HG02763 (cell line): ENCODE measurements around the gene TMEM144.
"Not testable (repeated sequence)": the region's sequence is repeated elsewhere in the genome, so short reads cannot be mapped to it uniquely, and the experiment has no call there.

Source experiments
- ATAC-seq: cut with Tn5 transposase; IDR thresholded peaks from one replicate; pipeline ENCODE4 v1.9.1; 2021; ENCODE audit warnings: mild to moderate bottlenecking, moderate library complexity; ENCODE audit not compliant: unreplicated experiment

Gene TMEM144

DNA sequence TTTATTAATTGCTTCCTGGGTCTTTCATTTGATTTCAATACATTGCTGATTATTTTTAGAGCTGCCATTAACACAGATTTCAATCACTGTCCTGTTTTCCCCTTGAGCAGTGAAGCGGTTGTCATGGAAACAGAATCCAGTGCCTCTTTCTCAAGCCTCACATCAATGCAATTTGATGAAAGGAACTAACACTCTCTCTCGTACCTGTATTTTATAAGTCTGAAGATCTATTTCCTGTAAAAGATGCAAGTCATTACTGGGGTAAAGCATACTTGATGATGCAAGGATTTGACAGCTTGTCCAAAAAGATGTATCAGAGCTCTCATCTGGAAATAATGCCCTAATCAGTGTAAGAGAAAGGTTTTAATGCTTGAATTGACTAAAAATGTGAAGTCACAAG, 19.6 kb upstream of the TMEM144 start:
- ATAC-seq, result no peak

DNA sequence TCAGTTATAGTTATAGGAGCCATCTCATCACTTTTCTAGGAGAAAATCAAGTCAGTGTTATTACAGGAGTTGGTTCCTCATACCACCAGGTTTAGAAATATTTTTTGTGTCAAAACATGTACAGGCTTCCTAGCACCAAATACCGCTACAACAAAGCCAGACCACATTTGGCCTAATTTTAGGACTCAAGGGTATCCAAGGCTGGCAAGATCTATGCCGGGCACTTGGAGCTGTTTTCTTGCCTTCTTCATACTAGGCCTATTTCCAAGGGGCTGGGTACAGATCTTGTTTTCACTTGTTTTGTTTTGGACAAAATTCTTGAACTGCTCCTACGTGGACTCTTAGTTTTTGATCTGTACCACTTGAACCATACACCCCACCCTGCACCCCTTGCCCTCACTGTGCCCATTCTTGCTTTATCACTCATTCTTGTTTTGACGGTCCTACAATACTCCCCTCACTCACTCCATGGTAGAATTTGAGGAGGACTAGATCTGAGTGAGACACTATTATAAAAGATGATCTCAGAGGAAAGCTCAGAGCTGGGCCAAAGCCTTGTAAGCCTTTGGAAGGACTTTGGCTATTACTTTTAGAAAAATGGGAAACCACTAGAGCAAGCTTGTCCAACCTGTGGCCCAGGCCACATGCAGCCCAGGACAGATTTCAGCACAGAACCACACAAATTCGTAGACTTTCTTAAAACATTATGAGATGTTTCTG, 17.7 kb upstream of the TMEM144 start:
- ATAC-seq, result no peak

DNA sequence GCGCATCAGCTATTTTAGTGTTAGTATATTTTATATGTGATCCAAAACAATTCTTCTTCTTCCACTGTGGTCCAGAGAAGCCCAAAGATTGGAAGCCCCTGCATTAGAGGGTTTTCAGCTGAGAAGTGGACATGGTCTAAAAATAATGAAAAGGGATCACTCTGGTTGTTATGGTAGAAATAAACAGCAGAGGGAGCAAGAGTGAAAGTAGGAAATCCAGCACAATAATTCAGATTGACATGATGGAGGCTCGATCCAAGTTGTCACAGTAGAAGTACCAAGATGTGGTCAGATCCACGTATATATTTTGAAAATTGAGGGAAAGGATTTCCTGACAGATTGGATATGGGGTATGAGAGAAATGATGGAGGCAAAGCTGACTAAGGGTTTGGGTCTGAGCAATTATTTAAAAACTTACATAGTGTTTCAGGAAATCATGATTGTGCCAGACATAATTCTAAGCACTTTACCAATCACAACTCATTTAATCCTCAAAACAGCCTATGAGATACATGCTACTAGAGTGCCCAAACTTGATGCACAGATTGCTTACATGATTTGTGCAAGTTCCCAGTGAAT, 17.0 kb upstream of the TMEM144 start:
- no peak for ATAC-seq

DNA sequence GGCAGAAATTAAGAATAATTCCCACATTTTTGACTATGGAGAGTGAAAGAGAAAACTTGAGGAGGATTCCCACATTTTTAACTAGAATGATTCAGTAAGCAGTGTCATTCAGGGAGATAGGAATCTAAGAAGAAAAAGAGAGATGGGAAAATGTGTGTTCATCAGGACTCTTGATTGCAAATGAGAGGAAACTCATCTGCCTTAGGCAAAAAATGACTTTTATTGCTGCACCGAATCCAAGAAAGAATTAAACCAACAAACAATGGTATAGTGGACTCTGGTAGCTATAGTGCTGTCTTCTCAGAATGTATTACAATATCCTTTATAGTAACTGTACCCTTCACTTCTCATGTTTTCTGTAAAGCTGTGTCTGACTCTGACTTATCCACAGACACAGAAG, 15.0 kb upstream of the TMEM144 start:
- ATAC-seq, result no peak

DNA sequence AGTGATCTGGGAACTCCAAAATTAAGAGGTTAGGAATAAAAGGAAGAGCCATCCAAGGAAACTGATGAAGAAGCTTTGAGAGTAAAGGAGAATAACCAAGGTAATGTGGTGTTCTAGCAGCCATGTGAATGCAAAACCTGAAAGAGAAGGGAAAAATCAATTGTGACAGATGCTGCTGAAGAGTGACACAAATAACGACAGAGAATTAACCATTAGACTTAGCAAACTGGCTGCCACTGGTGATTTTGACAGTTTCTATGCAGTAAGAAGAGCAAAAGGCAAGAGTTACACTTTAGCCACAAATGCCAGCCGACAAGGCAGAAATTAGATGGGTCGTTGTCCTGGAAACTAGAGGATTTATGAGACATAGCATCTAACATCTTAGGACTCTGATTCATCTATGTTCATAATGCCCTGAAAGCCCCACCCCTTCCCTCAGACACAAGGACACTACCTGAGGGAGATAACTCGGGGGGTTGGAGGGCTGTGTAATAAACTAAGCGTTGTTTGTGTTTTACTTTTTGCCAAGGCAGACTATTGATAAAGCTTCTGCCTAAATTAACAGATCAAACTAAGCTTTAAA, 13.0 kb upstream of the TMEM144 start:
- no peak for ATAC-seq

DNA sequence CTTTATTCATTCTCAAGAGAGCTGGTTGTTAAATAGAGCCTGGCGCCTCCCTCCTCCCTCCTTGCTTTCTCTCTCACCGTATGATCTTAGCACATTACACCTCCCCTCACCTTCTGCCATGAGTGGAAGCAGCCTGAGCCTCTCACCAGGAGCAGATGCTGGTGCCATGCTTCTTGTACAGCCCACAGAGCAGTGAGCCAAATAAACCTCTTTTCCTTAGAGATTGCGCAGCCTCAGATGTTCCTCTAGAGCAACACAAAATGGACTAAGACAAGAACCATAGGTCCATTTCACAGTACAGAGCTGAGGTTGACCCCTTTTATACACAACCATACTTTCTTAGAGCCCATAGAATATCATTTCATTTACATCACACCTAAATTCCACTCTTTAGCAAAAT, 10.1 kb upstream of the TMEM144 start:
- ATAC-seq, result no peak

DNA sequence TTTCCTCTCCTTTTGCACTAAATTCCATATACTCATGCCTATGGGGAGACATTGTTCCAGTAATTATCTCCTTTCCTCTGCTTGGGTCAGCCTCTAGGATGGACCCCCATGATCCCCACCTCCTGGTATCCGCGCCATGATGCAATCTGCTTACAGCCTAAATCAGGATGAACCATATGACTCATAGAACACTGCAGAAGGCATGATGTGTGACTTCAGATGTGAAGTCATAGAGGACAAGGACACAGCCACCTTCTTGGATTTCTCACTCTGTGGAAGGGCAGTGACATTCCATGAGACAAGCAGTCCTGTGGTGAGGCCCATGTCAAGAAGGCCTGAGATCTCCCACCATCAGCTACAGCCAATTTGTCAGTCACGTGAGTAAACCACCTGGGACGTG, 9.0 kb upstream of the TMEM144 start:
- no peak for ATAC-seq

DNA sequence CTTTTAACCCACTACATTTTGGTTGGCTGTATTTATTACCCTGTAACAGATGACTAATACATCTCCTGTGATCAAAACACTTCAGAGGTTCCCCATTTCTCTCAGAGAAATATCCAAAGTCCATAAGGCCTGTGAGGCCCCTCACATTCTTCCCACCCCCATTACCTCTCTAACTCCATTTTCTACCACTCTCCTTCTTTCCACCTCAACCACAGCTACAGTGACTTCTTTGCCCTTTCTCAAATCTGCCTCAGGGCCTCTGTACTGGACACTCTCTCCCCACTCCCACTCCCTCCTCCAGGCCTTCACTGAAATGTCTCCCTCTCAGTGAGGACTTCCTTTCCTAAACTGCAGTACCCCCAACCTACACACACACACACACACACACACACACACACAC, 8.4 kb upstream of the TMEM144 start:
- no peak for ATAC-seq

DNA sequence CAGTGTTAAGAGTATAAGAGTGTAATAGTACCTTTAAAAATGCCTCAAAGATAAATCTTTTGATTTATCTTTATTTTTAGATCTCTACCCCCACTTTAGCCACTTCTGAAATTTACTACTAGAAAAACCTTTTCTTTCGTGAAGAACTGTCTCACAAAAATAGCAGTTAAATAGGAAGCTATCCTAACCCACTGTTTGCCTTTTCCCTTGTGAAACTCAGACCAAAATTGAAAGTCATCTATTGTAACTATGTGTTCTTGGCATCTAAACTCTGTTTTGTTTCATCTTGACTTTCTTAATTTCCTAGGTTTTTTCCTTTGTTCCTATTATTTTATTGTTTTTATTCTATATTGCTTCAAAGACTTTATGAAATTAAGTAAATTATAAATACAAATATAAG, 7.8 kb upstream of the TMEM144 start:
- ATAC-seq, result no peak

DNA sequence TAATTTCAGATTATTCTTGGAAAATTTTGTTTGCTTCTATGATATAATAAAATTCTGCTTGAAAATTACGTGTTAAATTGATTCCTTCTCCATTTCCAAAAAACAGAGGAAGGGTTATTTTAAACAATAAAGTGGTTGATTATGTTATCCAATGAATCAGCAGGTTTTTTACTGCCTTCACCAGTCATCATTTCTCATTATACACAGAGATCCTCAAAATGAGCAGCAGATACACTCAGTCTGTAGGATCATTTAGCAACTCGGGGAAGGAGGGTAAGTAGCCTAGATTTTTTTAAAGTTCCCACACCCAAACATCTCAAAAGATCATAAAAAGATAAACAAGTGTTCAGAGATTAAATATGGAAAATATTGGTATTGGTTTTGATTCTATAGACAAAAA, 6.8 kb upstream of the TMEM144 start:
- ATAC-seq, result no peak

DNA sequence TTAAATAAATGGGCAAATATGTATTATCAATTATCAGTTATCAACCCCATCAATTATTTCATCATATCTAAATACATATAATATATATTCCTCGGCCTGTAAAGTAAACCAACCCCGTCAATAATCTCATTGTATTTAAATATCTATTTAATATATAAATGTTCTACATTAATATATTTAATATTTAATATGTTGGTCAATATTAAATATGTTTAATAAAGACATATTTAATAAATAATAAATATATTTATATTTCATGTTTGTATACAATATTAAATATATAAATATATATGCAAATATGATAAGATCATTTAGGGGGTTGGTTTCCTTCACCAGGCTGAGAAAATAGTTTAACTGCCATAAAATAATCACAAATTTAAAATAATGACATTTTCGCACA, 6.4 kb upstream of the TMEM144 start:
- ATAC-seq, result no peak

DNA sequence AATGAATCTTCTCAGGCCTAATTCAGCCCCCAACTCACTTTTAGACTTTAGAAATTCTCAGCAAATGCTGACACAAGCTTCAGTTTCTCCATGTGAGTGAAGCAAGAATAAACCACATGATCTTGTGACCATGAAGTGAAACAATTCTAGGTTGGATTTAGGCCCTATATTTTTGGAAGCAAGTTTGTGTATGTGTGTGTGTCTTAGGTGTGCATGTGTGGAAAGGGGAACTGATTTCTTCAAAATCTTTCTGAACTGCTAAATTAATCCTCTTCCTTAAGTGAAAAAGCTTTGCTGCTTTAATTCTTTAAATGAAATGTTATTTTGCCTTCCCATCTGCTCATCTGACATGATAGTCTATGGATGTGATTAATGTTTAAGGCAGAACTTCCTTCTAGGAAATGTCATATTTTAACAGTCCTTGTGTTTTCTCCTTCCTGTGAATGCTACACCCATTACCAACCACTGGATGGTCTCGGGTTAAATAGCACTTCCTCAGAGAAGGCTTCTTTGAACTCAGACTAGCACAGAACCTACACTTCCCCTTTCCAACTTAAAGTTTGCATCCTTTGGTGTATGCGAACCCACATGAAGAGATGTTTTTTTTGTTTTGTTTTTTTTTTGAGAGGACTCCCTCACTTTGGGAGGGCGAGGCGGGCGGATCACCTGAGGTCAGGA, 1.2 kb upstream of the TMEM144 start:
- ATAC-seq, result no peak

DNA sequence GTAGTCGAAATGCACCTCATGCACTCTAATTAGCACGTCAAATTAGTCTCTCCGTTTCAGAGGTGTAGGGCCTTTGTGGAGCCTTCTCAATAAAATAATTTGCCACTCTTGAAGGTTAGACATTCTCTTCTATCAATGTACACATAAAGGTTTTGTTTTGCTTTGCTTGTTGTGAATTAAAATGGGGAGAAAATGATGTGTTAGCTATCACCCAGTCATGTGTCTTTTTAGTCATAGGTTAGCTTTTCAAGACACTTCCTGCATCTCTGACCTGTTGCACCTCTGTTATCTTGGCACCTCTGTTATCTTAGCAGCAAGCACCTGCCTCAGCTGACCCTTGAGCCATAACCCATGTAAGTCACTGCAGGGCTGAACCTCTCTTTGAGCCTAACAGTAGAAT, 936 bp downstream of the TMEM144 start:
- ATAC-seq, result no peak

DNA sequence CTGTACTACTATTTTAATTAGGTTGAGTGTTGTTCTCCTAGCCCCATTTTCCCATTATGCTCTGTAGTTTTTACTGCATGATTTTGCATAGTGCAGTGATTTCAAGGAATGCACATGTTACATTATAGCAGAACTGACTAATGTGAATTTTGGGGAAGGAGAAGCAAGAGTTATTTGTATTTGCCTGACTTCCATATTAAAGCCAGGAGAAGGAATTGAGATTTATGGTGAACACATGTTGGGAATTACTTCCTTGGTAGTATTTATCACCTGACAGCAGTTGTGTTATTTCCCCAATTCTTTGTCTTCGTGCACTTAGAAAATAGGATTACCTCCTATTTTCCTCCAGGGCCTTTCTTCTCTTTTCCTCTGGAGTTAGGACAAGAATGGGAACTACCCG, 3.2 kb downstream of the TMEM144 start:
- no peak for ATAC-seq

DNA sequence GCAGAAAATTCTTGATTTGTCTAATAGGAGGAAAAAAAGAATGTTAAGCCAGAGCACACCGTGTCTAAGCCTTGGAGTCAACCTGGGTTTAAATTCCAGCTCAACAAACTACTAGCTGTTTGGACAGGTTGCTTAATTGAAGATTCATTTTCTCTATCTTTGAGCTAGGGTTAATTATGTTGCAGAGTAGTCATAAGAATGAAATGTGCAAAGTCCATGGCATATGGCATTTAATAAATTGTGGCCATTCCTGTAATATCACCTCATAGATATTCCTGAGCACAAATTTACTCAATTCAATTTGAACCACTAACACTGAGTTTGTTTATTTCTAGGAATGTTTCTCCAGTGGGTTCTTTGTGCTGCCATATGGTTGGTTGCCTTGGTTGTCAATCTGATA, 4.6 kb downstream of the TMEM144 start:
- ATAC-seq, result no peak

DNA sequence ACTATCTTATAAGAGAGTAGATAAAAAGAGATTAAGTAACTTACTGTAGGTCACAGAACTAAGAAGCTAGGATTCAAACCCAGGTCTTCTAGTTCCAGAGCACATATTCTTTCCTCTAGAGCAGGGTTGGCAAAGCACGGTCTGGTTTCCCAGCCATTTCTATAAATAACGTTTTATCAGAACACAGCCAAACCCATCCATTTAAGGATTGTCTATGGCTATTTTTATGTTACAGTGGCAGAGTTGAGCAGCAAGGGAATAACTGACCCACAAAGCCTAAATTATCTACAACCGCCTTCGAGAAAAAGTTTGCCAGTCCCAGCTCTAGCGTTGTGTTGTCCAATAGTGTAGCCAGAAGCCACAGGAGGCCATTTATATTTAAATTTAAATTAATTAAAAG, 7.5 kb downstream of the TMEM144 start:
- ATAC-seq, result no peak

DNA sequence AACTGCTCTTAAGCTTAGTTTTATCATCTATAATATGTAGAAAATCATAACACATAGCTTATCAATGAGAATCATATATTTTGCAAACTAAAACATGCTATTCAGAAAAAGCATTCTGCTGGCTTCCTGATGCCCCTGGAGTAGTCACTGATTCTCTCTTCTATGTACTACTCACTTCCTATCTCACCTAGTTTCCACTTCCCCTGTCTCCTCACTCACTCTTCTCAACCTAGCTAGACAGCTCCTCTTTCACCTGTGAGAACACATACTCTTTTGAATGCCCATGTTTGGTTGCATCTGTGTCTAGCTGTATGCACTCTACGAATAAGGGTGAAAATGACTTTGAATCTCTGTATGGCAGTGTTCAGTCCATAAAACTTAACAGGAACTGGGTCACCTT, 9.3 kb downstream of the TMEM144 start:
- no peak for ATAC-seq

DNA sequence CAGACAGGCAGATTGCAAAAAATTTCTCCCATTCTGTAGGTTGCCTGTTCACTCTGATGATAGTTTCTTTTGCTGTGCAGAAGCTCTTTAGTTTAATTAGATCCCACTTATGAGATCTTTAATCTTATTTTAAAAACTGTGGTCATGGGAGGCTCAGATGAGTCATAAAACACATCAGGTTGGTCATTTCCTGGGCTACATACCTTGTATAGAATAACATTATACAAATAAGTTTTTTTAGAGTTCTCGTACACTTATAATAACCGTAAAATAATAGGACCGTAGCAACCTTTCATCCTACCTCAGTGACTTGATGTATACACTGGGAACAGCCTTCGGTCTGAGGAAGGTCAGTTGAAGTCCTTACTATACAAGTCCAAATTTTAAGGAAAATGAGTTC, 14.0 kb downstream of the TMEM144 start:
- ATAC-seq, result not testable (repeated sequence)

DNA sequence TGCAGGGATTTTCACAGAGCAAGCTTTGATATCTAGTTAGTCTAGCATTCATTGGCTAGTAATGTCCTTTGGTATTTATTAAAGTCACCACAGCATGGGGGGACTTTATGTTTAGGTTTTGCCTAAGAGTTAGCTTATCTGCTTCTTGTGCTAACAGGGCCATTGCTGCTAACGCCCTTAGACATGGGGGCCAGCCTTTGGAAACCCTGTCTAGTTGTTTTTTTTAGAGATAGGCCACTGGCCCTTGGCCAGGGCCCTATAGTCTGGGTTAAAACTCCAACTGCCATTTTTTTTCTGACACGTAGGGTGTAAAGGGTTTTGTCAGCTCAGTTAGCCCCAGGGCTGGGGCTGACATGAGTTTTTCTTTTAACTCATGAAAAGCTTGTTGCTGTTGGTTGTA, 14.7 kb downstream of the TMEM144 start:
- not testable (repeated sequence) for ATAC-seq

DNA sequence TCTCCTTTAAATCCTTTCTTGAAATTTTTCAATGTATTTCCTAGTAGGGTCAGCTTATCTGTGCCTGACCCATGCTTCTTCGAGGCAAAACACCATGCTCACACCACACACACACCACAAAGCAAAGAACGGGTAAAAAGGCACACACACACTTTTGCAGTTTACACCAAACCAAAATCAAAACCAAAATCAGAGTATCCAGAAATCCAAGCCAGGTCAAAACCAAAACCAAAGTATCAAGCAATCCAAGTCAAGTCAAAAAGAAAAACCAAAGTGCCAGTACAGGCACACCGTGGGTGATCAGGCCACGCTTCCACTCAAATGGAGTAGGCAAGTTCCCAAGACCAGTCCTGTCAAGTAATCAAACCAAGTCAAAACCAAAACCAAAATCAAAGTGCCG, 17.6 kb downstream of the TMEM144 start:
- not testable (repeated sequence) for ATAC-seq

DNA sequence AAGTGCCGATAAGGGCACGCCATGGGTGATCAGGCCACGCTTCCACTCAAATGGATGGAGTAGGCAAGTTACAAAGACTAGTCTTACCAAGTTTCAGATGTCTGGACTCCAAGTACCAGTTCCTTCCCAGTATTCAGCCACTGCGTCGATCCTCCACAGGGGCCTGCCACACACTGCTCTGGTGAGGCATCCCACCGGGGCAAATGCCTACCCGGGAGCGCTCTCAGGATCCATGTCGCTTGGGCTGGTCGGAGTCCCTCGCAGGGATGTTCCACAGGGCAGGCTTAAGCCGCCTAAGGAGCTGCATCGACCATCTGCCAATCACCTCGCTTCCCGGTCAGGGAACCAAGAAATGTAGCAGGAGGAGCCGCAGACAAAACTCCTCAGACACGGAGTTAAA, 18.1 kb downstream of the TMEM144 start:
- ATAC-seq, result not testable (repeated sequence)

DNA sequence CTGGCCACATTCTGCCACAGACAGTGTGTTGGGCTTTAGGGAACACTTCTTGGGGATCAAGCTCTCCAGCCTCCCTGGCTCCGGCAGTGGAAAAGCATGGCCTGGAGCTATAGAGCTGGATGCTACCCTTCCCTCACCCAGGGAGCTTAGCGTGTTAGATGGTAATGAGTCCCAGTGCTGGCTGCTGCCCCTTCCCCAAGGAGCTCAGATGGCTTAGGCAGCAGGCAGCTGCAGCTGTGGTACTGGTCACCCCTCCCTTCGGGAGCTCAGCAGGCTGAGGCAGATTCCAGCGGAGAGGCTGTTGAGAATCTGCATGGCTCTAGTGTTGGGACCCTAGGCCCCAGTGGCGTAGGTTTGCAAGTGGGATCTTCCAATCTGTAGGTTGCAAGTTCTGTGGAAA, 19.5 kb downstream of the TMEM144 start:
- ATAC-seq, result no peak
